Measurements from ENCODE around the gene C11orf86. TPM values are rescaled to one million over a fixed set of nuclear protein-coding genes. Genes with fewer than 3 reads are reported as not detected.

Gene C11orf86
- total and polyA plus RNA-seq, 10 of the 15 experiments (the other 5 are each of a cell fraction or from before 2014, with no cell fraction given), result not detected

GRCh38 chr11:67024410-67024809 lies 49.3 kb downstream of the C11orf86 start (continued):
- no peak for TF ChIP-seq NFYA (IDR thresholded peaks at IDR 0.05; ENCODE audit: borderline replicate concordance, low read depth, low read length)
- no peak for TF ChIP-seq ATF2 (IDR thresholded peaks at IDR 0.05; ENCODE audit: low read length)
- TF ChIP-seq USF1 (IDR thresholded peaks at IDR 0.05; ENCODE audit: borderline replicate concordance, extremely low read length, insufficient read depth, low read depth, low read length), result no peak
- no peak for TF ChIP-seq MEF2B (IDR thresholded peaks at IDR 0.05; ENCODE audit: partially characterized antibody, poor library complexity, severe bottlenecking)
- TF ChIP-seq KLF5 (IDR thresholded peaks at IDR 0.05; ENCODE audit: partially characterized antibody), result no peak
- TF ChIP-seq ZNF622 (IDR thresholded peaks at IDR 0.05), result no peak
- no peak for TF ChIP-seq SMAD5 (IDR thresholded peaks at IDR 0.05; ENCODE audit: low read depth)
- TF ChIP-seq HCFC1 (IDR thresholded peaks at IDR 0.05; ENCODE audit: low read length), result no peak
- no peak for TF ChIP-seq ZNF592 (IDR thresholded peaks at IDR 0.05)
- TF ChIP-seq STAT3 (IDR thresholded peaks at IDR 0.05; ENCODE audit: low read depth, low read length), result no peak
- TF ChIP-seq BACH1 (IDR thresholded peaks at IDR 0.05; ENCODE audit: borderline replicate concordance), result no peak
- no peak for TF ChIP-seq CHD1 (IDR thresholded peaks at IDR 0.05; ENCODE audit: low read depth, low read length)
- no peak for TF ChIP-seq CTCF (IDR thresholded peaks at IDR 0.05 in 2 of 3, conservative IDR thresholded peaks at IDR 0.05 in 1 of 3; ENCODE audit: control insufficient read depth in 2 of 3, extremely low read depth in 1 of 3, insufficient read depth in 1 of 3, low read depth in 3 of 3, low read length in 3 of 3)
- no peak for TF ChIP-seq SUZ12 (IDR thresholded peaks at IDR 0.05; ENCODE audit: unreplicated experiment)
- TF ChIP-seq RUNX3 (IDR thresholded peaks at IDR 0.05; ENCODE audit: low read length), result peak; percentile 98
- TF ChIP-seq GATAD2B (conservative IDR thresholded peaks at IDR 0.05; ENCODE audit: low read depth), result no peak
- TF ChIP-seq NR2C1 (IDR thresholded peaks at IDR 0.05), result no peak
- no peak for TF ChIP-seq SMAD1 (IDR thresholded peaks at IDR 0.05; ENCODE audit: low read depth, partially characterized antibody)
- TF ChIP-seq NFXL1 (IDR thresholded peaks at IDR 0.05; ENCODE audit: borderline replicate concordance), result no peak
- no peak for TF ChIP-seq IRF4 (IDR thresholded peaks at IDR 0.05; ENCODE audit: low read depth, low read length)
- TF ChIP-seq HDGF (IDR thresholded peaks at IDR 0.05), result no peak
- TF ChIP-seq HSF1 (IDR thresholded peaks at IDR 0.05; ENCODE audit: low read depth, low read length), result no peak
- peak; percentile 90 for TF ChIP-seq CBFB (IDR thresholded peaks at IDR 0.05; ENCODE audit: low read depth)
- TF ChIP-seq SREBF1 (IDR thresholded peaks at IDR 0.05; ENCODE audit: low read length), result no peak
